Colon (tissue), 2 donors: ENCODE measurements around the gene ZNF771.
A peak's percentile ranks its signal among the peaks of the same experiment; 100 is the strongest.

Source experiments
- FAIRE-seq: peaks from 2 replicates; lab custom pipeline; 2012; peaks lifted over from hg19 to GRCh38; lab: Jason Lieb, UNC
- donor health status: control.
- donor health status: control.

ZNF771 gene

DNA sequence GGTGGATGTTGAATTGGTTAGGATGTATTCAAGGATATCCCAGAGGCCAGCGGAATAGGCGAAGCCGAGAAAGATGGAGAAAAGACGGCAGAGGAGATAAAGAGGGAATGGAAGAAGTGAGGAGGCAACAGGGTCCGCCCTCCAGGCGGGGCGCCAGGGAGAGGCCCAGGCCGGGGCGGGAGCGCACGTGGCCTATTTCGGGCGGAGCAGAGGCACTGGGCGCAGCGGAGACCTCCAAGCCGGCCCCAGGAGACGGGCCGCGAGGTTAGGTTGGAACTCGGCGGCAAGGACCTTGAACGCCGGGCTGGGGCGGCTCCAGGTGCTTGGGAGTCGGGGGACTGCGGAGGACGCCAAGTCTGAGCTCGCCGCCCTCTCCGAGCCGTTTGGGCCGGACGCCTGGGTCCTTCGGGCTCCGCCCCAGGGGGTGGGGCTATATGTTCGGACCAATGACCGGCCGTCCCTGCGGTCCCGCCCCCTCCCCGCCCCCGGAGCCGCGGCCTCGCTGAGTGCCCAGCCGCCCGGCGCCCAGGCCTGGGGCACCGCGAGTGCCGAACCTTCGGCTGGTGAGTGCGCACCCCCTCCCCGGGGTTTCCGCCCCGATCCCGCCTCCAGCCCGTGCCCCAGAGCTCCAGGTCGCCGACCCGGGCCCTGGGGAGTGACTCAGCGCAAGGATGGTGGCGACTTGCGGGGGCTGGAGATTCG is at the start of gene ZNF771:
Gene ZNF771, plus strand, starts transcription at position 505 of the 702 bp plus-strand sequence. CDS start 448 bp downstream, outside the sequence.
- no peak for FAIRE-seq

DNA sequence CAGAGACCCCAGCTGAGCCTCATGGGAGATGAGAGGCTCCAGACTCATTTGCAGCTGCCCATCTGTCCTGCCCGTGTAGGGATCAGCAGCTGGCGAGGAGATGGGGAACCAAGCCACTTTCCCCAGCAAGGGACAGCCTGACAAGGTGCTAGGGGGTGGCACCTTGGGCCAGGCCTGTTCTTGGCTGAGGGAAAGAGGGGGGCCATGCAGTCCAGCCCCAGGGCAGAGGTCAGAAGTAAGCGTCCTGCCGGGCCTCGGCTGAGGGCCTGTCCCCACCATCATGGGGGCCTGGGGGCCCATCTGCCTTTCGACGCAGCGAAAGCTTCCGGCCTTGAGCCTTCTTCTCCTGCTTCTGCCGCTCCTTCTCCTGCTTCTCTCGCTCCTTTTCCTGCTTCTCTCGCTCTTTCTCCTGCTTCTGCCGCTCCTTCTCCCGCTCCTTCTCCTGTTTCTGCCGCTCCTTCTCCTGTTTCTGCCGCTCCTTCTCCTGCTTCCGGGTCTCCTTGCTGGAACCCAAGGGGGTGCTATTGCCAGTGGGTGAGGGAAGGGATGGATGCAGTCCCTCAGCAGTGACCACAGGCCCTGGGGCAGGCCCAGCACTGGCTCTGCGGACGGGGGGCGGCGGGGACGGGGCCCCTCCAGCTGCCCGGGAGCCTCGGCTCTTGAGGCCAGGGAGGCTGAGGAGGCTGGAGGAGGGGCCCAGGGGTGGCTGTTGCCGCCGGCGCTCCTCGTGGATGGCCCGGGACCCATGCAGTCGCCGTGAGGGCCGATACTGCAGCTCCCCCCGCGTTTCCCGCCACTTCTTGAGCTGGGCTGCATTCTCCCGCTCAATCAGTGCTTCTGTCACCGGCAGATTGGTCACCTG is 49.5 kb upstream of the ZNF771 start:
- no peak for FAIRE-seq

DNA sequence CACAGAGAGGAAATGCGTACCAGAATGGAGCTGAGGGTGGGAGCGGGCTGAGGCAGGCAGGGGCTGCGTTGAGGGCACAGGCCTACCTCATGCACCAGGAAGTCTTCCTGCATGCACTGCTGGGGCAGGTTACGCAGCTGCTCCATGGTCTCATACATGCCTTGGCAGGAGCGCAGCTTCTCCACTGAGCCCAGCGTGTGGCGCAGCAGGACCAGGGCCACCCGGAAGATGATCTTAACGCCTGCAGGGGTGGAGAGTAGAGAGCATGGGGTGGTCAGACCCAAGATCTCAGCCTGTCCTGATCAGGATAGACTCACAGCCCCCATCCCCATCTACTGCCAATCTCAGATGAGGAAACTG is 48.8 kb upstream of the ZNF771 start:
- no peak for FAIRE-seq

DNA sequence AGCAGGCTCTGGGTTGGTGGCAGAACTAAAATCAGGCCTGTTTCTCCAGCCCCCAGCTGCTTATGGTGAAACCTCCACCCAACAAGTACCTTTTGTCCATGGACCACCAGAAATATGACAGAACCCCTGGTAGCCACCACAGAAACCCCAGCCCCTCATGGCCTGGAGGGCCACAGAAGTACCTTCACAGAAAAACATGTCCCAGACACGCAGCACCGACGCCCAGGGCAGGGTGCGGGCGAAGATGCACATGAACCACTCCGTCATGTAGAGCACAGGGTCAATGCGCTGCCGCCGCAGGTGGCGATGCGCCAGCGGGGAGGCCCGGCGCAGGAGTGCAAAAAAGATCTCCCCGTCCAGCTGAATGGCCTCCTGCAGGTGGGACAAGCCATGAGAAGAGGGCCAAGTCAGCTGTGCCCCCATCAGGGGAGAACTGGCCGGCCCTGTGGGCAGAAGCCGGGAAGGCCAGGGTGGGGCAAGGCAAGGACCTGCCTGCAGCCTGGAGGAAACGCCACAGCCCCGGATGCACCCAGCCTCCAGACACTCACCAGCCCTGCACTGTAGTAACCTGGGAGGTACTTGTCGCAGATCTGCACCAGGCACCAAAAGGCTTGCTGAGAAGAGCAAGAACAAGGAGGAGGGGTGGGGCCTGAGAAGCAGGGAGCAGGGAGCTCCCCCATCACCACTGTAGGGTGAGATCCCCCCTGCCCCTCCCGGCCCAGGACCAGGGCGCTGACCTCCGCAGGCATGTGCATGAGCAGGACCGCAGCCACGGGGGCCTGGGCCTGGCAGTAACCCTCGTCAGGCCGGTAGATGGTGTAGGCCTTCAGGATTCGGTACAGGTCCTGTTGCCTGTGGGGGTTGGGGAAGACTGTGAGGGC is 48.2 kb upstream of the ZNF771 start:
- FAIRE-seq = no peak

DNA sequence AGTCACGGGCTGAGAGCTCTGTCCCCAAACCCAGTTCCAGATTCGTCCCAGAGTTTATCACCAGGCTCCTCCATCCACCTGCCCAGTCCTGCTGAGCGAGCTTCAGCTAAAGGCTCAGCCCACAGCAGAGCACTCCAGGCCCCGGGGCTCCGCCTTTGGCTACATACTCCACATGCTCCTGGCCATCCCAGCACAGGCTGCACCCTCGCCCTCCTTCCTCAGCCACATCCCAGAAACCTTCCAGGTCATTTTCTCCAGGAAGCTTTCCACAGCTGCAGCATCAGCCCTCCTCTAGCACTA is 47.6 kb upstream of the ZNF771 start:
- FAIRE-seq = no peak

DNA sequence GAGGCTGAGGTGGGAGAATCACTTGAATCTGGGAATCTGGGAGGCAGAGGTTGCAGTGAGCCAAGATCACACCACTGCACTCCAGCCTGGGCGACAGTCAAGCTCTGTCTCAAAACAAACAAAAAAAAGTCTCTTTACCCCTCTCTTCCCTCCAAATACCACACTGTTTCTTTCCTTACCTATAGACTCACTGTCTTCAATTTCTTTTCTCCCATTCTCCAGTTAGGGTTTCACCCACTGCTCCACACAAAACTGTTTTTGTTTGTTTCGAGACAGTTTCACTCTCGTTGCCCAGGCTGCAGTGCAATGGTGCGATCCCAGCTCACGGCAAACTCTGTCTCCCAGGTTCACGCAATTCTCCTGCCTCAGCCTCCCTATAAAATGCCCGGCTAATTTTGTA is 46.2 kb upstream of the ZNF771 start:
- no peak for FAIRE-seq

DNA sequence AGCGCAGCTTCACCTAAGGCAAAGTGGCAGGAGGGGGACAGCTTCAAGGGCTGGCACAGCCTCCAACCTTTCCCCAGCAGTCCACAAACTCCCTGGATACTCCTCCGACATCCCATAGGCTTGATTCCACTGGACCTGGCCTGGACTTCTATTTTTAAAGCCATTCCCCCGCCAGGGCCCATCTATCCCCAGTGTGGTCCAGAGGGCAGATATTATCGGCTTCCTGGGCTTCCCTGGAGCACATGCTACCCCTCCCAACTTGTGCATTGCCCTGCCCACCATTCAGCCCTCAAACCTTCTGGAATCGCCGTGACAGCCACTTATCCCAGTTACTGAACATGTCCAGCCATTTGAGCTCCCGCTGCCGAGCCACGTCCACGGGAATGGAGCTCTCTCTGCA is 42.2 kb upstream of the ZNF771 start:
- no peak for FAIRE-seq

DNA sequence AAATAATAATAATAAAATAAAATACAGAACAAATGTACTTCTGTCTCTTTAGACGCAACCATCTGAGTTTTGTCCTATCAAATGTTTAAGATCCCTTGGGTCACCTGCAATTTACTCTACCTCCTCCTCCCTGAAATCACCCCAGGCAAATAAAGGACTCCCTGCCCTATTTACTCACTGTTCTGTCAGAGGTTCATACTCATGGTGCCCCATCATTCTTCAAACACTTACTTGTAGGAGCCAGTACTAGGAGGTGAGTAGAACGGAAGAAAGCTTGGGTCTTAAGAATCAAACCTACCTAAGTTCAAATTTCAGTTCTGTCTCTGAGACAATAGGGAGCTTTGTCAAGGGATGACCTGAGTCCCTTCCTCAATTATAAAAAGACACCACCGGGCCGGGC is 40.9 kb upstream of the ZNF771 start:
- FAIRE-seq = no peak

DNA sequence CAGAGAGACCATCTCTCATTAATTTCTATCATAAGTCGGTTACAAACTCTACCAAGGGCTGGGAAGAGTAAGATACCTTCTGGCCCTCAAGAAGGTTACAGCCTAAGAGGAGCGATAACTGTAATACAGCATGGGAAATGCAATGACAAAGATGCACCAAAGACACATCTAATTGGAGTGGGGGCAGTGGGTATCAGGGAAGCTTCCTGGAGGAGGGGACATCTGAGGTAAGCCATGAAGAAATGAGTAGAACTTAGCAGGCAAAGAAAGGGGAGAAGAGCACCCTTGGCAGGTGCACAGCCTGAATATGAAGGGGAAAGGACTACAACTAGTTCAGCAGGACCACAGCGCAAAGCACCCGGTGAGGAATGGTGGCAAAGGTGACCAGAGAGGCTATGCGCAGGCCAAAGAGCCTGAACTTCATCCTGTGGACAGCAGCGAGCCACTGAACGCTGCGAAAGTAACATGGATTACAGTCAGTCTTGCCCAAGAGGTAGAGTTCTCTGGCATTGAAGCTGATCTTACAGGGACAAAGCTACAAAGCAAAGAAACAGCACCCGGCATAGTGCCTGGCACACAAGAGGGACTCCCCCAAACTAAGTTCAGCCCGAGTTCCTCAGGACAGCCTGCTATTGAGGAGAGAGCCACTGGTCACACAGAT is 39.9 kb upstream of the ZNF771 start:
- FAIRE-seq = no peak

DNA sequence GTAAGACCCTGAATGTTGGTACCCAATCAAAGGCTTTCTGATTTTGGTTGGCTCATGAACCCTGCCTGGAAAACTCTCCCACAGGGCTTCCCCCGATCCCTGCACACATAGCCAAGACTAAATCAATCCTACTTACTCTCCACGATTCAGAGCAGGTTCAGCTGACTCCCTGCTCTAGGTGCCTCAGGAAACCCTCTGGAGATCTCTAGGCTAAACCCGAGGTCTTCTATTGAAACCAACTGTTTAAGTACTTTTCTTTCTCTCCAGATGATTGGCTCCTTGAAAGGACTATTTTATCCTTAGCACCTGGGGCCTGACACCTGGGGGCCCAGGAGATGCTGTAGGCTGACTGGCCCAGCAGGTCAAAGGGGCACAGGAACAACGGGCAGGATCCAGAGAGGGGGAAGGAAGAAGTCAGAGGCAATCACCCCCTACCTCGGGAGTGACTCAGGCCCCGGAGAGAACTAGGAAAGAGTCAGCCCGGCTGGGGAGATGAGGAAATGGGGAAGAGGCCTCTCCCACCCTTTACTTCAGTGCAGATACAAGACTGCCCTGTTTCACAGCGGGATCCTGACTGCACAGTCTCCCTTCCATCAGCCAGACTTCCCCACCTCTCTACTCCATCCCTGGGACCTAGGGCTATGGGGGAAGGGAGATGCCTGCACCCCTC is 39.1 kb upstream of the ZNF771 start:
- no peak for FAIRE-seq

DNA sequence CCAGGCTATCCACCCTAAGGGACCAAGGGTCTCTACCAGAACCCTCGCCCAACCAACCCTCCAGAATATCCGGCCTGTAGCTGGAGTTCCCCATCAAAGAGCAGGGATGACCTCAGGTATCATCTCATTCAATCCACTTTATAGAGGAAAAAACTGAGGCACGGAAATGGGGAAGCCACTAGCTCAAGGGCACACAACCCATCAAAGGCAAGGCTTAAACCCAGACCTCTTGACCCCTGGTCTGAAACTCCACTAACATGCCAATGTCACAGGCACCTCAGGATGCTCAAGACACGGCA is 38.7 kb upstream of the ZNF771 start:
- FAIRE-seq = no peak

DNA sequence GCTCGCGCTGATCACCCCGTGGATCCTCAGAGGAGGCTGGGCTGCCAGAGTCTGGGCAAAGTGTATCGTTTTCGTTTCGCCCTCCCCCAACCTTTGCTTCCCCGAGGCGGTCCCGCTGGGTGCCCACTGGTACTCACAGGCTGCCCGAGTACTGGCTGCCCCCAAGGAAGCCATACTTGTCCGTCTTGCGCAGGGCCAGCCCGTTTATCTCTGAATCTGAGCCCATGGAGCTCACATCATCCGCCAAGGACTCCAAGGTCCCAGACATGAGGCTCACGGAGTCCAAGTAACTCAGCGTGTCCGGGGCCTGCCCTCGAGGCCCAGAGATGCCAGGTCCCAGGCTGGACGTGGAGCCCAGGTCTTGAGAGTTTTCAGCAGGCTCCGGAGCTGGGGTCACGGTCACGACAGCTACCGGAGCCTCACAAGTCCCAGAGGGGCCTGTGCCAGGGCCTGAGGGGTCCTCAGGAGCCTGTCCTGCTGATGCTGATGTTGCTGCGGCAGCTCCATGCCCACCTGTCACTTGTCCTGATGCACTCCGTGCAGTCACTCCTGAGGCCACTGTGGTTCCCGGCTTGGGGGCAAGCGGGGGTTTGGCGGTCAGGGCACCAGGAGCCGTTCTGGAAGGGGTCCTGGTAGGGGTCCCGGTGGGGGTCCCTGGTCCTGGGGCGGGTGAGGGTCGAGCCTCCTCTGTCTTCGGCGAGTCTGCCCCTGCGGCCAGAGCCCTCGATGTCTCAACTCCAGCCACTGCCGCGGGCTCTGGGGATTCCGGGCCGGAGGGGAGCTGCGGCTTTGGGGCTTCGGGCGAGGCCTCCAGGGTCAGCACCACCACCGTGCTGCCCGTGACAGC is 38.1 kb upstream of the ZNF771 start:
- FAIRE-seq = no peak

DNA sequence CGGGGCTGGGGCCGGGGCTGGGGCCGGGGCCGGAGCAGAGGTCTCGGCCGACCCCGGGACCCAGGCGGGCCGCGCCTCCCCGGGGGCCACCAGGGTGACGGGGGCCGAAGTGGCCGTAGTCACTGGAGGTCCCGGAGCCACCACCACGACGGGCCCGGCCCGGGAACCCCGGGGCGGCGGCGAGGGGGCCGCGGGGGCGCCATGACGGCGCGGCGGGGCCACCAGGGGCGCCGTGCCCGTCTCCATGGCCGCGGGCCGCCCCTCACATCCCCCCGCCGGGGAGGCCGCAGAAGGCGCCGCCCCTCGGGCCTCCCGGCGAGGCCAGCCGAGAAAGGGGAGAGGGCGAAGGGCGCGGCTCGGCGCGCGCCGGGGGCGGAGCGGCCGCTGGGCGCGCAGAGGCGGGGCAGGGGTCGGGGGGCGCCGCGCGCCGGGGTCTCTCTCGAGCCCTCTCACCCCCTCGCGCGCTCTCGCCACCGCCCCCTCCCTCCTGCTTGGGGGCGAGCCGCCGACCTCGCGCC is 37.4 kb upstream of the ZNF771 start:
- FAIRE-seq = no peak

DNA sequence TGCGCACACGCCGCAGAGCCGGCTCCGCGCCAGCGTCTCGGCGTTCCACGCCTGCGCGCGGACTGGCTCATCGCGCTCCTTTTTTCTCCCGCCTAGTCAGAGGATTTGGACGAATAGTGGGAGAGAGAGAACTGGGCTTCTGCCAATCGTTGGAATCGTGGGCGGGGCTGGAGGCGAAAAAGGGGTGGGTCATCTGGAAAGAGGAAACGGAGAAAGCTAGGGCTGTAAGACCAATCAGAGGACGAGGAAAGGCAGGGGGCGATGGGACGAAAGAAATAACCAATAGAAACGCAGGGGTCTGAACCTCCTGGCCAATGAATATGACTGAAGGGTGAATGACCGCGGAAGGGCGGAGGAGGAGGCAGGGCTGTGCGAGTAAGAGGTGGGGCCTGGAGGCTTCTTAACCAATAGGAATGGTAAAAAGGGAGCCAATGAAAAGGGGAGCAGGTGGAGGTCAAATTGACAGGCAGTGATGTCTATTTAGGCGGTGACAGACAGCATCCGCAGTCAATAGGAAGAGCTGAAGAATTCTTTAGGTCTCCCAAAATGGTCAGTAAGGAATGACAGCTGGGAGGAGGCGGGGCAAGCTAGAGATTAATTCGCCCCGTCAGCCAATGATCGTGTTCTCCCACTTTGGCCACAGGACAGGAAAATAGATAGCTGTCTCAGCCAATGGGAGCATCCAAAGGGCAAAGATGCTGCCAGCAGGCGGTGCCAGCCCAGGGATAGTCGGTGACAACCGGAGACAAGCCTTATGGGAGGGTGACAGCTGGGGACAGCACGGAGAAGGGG is 36.8 kb upstream of the ZNF771 start, which contains the start of gene TBC1D10B:
Gene TBC1D10B, minus strand, starts transcription at position 39 of the 792 bp plus-strand sequence. CDS start 311 bp downstream, outside the sequence.
- peak; percentile 99 for FAIRE-seq

DNA sequence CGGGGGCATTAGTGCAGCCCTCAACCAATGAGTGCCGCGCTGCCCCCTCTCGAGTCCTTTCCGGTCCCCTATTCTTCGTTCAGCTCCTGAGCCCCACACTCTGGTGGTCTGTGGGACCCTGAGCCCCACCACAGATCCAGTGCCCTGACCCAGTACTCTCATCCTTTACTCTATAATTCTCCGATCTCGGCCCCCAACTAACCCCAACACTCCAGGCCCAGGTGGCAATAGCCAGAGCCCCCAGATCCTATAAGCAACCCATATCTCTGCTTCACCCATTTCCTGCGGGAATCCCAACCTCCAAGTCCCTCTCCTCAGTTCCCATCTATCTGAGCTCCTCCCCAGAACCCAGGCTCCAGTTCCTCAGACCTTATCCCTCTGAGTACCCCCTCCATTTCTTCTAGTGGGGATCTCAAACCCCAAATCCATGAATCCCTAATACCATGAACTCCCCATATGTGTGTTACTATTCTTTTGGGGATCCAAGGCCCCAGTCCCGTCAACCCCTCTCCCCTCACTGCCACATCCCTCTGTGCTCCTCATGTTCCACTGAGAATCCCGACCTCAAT is 36.1 kb upstream of the ZNF771 start:
- no peak for FAIRE-seq

DNA sequence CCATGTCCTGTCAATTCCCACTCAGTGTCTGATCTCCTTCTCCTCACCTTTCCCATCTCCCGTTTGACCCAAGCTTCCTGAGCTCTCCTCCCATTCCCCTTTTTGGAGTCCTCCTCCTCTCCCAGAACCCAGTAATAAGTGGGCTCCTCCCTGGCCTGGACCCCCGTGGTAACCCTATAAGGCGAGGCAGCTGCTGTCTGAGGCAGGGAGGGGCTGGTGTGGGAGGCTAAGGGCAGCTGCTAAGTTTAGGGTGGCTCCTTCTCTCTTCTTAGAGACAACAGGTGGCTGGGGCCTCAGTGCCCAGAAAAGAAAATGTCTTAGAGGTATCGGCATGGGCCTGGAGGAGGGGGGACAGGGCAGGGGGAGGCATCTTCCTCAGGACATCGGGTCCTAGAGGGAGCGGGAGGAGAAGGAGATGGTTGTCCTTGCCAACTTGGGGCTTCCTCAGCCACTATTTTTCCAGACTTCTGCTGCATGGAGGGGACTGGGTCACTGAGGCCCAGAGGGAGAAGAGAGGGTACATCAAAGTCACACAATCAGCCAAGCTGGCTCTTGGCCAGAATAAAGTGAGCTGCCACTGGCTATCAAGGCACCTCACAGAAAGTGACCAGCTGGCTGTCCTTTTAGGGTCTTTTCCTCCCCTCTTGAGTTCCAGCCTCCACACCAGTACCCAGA is 35.2 kb upstream of the ZNF771 start:
- no peak for FAIRE-seq

DNA sequence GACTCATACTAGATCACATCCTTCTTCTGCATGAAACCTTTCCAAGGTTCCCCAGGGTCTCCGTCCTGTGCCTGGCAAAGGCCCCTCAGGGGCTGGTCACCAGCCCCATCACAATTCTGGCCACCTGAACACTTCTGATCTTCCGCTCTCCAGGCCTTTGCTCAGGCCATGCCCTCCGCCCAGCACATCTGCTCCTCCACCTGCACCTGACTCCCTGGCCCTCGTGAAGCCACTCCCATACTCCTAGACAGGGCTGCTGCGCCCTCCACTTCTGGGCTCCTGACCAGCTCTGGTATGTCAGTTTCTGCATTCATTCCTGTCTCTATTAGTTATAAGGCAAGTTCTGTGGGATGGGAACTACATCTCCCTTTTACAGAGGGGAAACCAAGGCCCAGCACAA is 34.7 kb upstream of the ZNF771 start:
- no peak for FAIRE-seq

DNA sequence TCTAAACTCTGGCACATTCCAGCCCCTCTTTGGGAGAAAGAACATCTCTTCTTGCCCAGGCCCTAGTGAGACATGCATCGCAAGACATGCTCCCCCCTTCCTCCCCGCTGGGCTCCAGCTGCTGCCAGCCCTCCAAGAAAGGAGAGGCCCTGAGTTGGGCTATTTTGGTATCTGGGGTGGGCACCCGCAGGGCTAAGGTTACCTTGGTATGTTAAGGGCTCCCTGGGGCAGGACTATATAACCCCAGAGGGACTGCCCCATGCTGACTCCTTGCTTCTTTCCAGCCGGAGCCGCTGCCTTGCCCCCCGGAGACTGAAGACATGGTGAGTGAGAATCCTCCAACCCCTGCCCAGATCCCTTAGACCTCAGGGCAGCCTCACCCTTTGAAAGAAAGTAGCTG is 32.9 kb upstream of the ZNF771 start, which contains the start of gene MYL11:
Gene MYL11, plus strand, starts transcription at position 265 of the 400 bp plus-strand sequence. Its CDS starts 56 bp downstream, at position 321.
- FAIRE-seq = no peak

DNA sequence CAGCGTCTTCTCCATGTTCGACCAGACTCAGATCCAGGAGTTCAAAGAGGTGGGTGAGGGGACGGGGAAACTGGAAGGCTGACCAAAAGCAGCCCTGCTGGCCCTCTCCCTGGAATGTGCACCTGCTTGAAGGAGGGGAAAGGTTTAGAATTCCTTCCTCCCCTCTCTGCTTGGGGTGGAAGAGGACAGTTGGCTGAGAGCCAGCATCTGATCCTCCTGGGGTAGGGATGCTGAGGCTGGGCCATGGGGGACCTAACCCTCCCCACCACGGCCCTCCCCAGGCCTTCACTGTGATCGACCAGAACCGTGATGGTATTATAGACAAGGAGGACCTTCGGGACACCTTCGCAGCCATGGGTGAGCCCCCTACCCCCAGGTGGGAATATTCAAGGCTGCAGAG is 31.5 kb upstream of the ZNF771 start:
- no peak for FAIRE-seq
